Measurements from ENCODE around the gene PCDHGA8. TPM values are rescaled to one million over a fixed set of nuclear protein-coding genes. Genes with fewer than 3 reads are reported as not detected.
A peak's percentile ranks its signal among the peaks of the same experiment; 100 is the strongest.
"Not testable (repeated sequence)": the region's sequence is repeated elsewhere in the genome, so short reads cannot be mapped to it uniquely, and the experiment has no call there.

The PCDHGA8 gene
- total RNA-seq, 1 donor from 2014 or later, result 1.0 TPM

DNA sequence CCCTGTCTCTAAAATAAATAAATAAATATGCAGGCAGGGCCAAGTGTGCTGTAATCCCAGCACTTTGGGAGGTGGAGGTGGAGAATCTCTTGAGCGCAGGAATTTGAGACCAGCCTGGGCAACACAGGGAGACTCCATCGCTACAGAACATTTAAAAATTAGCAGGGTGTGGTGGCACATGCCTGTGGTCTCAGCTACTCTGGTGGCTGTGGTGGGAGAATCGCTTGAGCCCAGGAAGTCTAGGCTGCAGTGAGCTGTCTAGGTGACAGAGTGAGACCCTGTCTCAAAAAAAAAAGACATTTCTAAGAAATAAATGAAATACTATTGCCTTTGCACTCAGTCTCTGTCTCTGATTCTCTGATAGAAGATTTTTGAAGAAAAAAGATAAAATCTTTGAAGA is 19.1 kb downstream of the PCDHGA8 start:
- Histone ChIP-seq H3K27me3 (ENCODE audit: control insufficient read depth, insufficient read depth, low read length) (peaks cover 16% of the 10 kb centered on the region), H3K4me3 (ENCODE audit: low read depth, low read length) (no peak overlapping the region), H3K36me3 (ENCODE audit: control insufficient read depth, insufficient read depth, low read length) (no peaks in the 10 kb centered on the region)
- TF ChIP-seq, protein P1, sequence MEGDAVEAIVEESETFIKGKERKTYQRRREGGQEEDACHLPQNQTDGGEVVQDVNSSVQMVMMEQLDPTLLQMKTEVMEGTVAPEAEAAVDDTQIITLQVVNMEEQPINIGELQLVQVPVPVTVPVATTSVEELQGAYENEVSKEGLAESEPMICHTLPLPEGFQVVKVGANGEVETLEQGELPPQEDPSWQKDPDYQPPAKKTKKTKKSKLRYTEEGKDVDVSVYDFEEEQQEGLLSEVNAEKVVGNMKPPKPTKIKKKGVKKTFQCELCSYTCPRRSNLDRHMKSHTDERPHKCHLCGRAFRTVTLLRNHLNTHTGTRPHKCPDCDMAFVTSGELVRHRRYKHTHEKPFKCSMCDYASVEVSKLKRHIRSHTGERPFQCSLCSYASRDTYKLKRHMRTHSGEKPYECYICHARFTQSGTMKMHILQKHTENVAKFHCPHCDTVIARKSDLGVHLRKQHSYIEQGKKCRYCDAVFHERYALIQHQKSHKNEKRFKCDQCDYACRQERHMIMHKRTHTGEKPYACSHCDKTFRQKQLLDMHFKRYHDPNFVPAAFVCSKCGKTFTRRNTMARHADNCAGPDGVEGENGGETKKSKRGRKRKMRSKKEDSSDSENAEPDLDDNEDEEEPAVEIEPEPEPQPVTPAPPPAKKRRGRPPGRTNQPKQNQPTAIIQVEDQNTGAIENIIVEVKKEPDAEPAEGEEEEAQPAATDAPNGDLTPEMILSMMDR (IDR thresholded peaks at IDR 0.05; ENCODE audit: insufficient read depth, low read length, poor library complexity, severe bottlenecking), result no peak
- no peak for DNase-seq (ENCODE audit: low read depth)

- peak within 1 kb of the TSS; percentile 30 for H3K4me3 ChIP-seq (ENCODE audit: low read depth, low read length)
- no peak for DNase-seq (ENCODE audit: low read depth)
- peaks cover 16% of the 10 kb centered on the region for H3K27me3 ChIP-seq (ENCODE audit: control insufficient read depth, insufficient read depth, low read length)
- no peaks in the 10 kb centered on the region for H3K36me3 ChIP-seq (ENCODE audit: control insufficient read depth, insufficient read depth, low read length)
- TF ChIP-seq, protein P1 (IDR thresholded peaks at IDR 0.05; ENCODE audit: insufficient read depth, low read length, poor library complexity, severe bottlenecking), result peak; percentile 34
Observed at GRCh38 chr5:141412854-141413539, 20.6 kb downstream of the PCDHGA8 start, which contains the start of gene PCDHGA10. PCDHGA10 (plus strand) TSS chr5:141412987; CDS start chr5:141413176, 189 bp downstream.

DNA sequence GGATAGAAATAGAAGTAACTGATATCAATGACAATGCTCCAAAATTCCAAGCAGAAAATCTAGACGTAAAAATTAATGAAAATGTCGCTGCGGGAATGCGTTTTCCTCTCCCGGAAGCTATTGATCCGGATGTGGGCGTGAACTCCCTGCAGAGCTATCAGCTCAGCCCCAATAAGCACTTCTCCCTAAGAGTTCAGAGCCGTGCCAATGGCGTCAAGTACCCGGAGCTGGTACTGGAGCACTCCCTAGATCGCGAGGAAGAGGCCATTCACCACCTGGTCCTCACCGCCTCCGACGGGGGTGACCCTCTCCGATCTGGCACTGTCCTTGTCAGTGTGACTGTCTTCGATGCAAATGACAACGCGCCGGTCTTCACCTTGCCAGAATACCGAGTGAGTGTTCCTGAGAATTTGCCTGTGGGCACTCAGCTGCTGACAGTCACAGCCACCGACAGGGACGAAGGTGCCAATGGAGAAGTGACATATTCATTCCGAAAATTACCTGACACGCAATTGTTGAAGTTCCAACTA is 21.2 kb downstream of the PCDHGA8 start:
- Histone ChIP-seq H3K36me3 (ENCODE audit: control insufficient read depth, insufficient read depth, low read length) (no peaks in the 10 kb centered on the region), H3K27me3 (ENCODE audit: control insufficient read depth, insufficient read depth, low read length) (peaks cover 14% of the 10 kb centered on the region), H3K4me3 (ENCODE audit: low read depth, low read length) (peak overlapping the region; percentile 30)
- TF ChIP-seq, protein P1 (IDR thresholded peaks at IDR 0.05; ENCODE audit: insufficient read depth, low read length, poor library complexity, severe bottlenecking), result no peak
- DNase-seq (ENCODE audit: low read depth), result no peak

DNA sequence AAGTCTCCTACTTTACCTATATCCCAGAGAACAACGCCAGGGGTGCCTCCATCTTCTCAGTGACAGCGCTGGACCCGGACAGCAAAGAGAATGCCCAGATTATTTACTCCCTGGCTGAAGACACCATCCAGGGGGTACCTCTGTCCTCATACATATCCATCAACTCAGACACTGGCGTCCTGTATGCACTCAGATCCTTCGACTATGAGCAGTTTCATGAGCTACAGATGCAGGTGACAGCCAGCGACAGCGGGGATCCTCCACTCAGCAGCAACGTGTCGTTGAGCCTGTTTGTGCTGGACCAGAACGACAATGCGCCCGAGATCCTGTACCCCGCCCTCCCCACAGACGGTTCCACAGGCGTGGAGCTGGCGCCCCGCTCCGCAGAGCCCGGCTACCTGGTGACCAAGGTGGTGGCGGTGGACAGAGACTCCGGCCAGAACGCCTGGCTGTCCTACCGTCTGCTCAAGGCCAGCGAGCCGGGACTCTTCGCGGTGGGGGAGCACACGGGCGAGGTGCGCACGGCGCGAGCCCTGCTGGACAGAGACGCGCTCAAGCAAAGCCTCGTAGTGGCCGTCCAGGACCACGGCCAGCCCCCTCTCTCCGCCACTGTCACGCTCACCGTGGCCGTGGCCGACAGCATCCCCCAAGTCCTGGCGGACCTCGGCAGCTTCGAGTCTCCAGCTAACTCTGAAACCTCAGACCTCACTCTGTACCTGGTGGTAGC is 22.3 kb downstream of the PCDHGA8 start:
- DNase-seq (ENCODE audit: low read depth); H3K4me3 ChIP-seq (ENCODE audit: low read depth, low read length); H3K36me3 ChIP-seq (ENCODE audit: control insufficient read depth, insufficient read depth, low read length): not testable (repeated sequence)
- peaks cover 18% of the 10 kb centered on the region for H3K27me3 ChIP-seq (ENCODE audit: control insufficient read depth, insufficient read depth, low read length)

DNA sequence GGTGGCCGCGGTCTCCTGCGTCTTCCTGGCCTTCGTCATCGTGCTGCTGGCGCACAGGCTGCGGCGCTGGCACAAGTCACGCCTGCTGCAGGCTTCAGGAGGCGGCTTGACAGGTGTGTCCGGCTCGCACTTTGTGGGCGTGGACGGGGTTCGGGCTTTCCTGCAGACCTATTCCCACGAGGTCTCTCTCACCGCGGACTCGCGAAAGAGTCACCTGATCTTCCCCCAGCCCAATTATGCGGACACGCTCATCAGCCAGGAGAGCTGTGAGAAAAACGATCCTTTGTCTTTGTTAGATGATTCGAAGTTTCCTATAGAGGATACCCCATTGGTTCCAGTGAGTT is 22.8 kb downstream of the PCDHGA8 start:
- DNase-seq (ENCODE audit: low read depth); H3K36me3 ChIP-seq (ENCODE audit: control insufficient read depth, insufficient read depth, low read length); H3K4me3 ChIP-seq (ENCODE audit: low read depth, low read length): not testable (repeated sequence)
- H3K27me3 ChIP-seq (ENCODE audit: control insufficient read depth, insufficient read depth, low read length), result peaks cover 14% of the 10 kb centered on the region

DNA sequence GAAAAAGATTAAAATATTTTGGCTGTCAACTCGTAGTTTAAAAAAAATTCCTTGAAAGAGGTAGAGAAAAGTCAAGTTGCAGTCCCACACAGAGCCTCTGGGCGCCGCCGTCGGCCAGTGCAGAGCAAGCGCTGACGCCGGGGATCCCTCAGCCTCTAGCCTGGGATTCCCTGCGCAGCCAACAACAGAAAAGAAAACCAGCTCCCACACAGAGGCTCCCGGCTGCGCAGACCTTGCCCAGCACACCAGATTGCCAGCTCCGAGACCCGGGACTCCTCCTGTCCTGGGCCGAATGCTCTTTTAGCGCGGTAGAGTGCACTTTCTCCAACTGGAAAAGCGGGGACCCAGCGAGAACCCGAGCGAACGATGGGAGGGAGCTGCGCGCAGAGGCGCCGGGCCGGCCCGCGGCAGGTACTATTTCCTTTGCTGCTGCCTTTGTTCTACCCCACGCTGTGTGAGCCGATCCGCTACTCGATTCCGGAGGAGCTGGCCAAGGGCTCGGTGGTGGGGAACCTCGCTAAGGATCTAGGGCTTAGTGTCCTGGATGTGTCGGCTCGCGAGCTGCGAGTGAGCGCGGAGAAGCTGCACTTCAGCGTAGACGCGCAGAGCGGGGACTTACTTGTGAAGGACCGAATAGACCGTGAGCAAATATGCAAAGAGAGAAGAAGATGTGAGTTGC is 25.2 kb downstream of the PCDHGA8 start, which contains the start of gene PCDHGB7:
PCDHGB7 (plus strand) TSS at position 184 of the 679 bp plus-strand sequence; CDS start at position 367, 183 bp downstream.
- Histone ChIP-seq H3K27me3 (ENCODE audit: control insufficient read depth, insufficient read depth, low read length) (peaks cover 18% of the 10 kb centered on the region), H3K4me3 (ENCODE audit: low read depth, low read length) (peak within 1 kb of the TSS; percentile 42)
- TF ChIP-seq, protein P1 (IDR thresholded peaks at IDR 0.05; ENCODE audit: insufficient read depth, low read length, poor library complexity, severe bottlenecking), result peak; percentile 83
- DNase-seq (ENCODE audit: low read depth); H3K36me3 ChIP-seq (ENCODE audit: control insufficient read depth, insufficient read depth, low read length): not testable (repeated sequence)

All from kidney epithelial cell (primary cell).